ENCODE data around the gene ATG10. TPM values are rescaled to one million over a fixed set of nuclear protein-coding genes. Genes with fewer than 3 reads are reported as not detected.
"Not testable (repeated sequence)": the region's sequence is repeated elsewhere in the genome, so short reads cannot be mapped to it uniquely, and the experiment has no call there.

ATG10 gene
- total RNA-seq, 2 donors from 2014 or later = 6.8 to 8.2 TPM

GRCh38 chr5:82023644-82024043 is 51.8 kb downstream of the ATG10 start:
- Histone ChIP-seq H3K9me3 (no peaks in the 10 kb centered on the region), H3K36me3 (no peaks in the 10 kb centered on the region), H3K4me1 (no peaks in the 10 kb centered on the region), H3K9ac (ENCODE audit: low read depth in 2 of 2, low read length in 2 of 2) (no peak overlapping the region), H3K27ac (no peak overlapping the region), H3K4me3 (no peak overlapping the region), H3K27me3 (no peaks in the 10 kb centered on the region)
- TF ChIP-seq CTCF (IDR thresholded peaks at IDR 0.05) = no peak
- no peak for DNase-seq
- intact Hi-C loops (cut with DNase I) = no loop called here

DNA sequence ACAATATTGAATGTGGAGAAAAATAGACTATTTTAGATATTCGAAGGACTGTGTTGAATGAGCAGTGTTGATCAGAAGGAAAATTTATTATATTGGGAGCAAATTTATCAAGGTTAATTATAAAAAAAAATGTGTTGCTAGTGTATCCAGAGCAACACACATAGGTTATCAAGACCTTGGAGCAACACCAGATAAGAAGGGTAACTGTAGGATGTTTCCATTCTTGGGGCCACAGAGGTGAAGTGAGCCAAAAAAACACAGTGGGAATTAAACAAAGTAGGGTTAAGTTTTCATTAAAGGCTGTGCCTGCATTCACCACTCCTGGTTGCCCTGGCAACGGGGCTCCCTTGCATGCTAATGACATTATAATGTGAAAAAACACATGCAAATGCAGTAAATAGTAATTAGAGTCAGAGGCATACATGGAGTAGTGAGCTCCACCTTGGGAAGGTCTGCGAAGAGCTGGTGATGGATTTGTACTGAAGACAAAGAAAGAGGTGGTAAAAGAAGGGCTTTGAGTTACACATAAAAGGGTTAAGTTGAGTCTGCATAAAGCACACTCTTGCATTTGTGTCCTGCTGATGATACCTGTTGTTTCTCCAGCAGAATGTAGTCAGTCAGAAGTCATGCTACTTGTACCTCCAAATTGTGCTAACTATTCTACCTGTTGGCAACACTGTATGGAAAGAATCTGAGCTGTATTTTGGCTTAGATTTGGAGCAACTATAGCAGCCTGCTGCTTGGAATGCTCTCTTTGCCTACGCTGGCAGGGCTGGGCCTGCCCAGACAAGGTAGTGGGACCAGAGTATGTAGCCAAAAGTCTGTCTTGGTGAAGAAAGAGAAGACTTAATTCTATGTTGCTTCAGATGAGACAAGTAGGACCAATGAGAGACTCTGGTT is 59.6 kb downstream of the ATG10 start:
- H3K27me3 ChIP-seq = no peaks in the 10 kb centered on the region
- no peaks in the 10 kb centered on the region for H3K36me3 ChIP-seq
- no peak overlapping the region for H3K27ac ChIP-seq
- no peak overlapping the region for H3K4me3 ChIP-seq
- DNase-seq = no peak
- H3K4me1 ChIP-seq = no peaks in the 10 kb centered on the region
- intact Hi-C loops (cut with DNase I) = no loop called here
- no peak overlapping the region for H3K9ac ChIP-seq (ENCODE audit: low read depth in 2 of 2, low read length in 2 of 2)
- TF ChIP-seq CTCF (IDR thresholded peaks at IDR 0.05) = no peak
- no peaks in the 10 kb centered on the region for H3K9me3 ChIP-seq

- H3K9me3 ChIP-seq; H3K4me1 ChIP-seq; H3K27me3 ChIP-seq; H3K4me3 ChIP-seq; H3K36me3 ChIP-seq; intact Hi-C loops (cut with DNase I); DNase-seq; H3K27ac ChIP-seq; H3K9ac ChIP-seq (ENCODE audit: low read depth in 2 of 2, low read length in 2 of 2): not testable (repeated sequence)
Measured at GRCh38 chr5:82042894-82043293, 71.1 kb downstream of the ATG10 start.

DNA sequence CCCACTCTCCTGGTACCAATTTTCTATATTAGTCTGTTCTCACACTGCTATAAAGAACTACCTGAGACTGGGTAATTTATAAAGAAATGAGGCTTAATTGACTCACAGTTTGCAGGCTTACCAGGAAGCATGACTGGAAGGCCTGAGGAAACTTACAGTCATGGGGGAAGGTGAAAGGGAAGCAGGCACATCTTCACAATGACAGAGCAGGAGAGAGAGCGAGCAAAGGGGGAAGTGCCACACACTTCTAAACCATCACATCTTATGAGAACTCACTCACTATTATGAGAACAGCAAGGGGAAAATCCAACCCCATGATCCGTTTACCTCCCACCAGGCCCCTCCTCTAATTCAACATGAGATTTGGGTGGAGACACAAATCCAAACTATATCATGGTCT is 72.2 kb downstream of the ATG10 start:
- intact Hi-C loops (cut with DNase I) = no loop called here
- H3K27me3 ChIP-seq = no peaks in the 10 kb centered on the region
- H3K9ac ChIP-seq (ENCODE audit: low read depth in 2 of 2, low read length in 2 of 2) = no peak overlapping the region
- TF ChIP-seq CTCF (IDR thresholded peaks at IDR 0.05) = no peak
- H3K4me1 ChIP-seq = no peaks in the 10 kb centered on the region
- H3K9me3 ChIP-seq = no peaks in the 10 kb centered on the region
- DNase-seq = no peak
- no peak overlapping the region for H3K4me3 ChIP-seq
- H3K27ac ChIP-seq = no peak overlapping the region
- H3K36me3 ChIP-seq = no peaks in the 10 kb centered on the region

- Histone ChIP-seq H3K4me3 (no peak overlapping the region), H3K4me1 (no peaks in the 10 kb centered on the region), H3K9me3 (no peaks in the 10 kb centered on the region), H3K36me3 (no peaks in the 10 kb centered on the region), H3K27me3 (no peaks in the 10 kb centered on the region), H3K9ac (ENCODE audit: low read depth in 2 of 2, low read length in 2 of 2) (no peak overlapping the region), H3K27ac (no peak overlapping the region)
- TF ChIP-seq CTCF (IDR thresholded peaks at IDR 0.05) = no peak
- DNase-seq = no peak
- intact Hi-C loops (cut with DNase I) = no loop called here
Measured at GRCh38 chr5:82045554-82046275, 73.9 kb downstream of the ATG10 start.

- DNase-seq = no peak
- TF ChIP-seq CTCF (IDR thresholded peaks at IDR 0.05) = no peak
- no peaks in the 10 kb centered on the region for H3K36me3 ChIP-seq
- no peaks in the 10 kb centered on the region for H3K4me1 ChIP-seq
- H3K27me3 ChIP-seq = no peaks in the 10 kb centered on the region
- no peak overlapping the region for H3K4me3 ChIP-seq
- intact Hi-C loops (cut with DNase I) = no loop called here
- H3K27ac ChIP-seq = no peak overlapping the region
- H3K9me3 ChIP-seq = no peaks in the 10 kb centered on the region
- H3K9ac ChIP-seq (ENCODE audit: low read depth in 2 of 2, low read length in 2 of 2) = no peak overlapping the region
Measured at GRCh38 chr5:82046276-82046647, 74.4 kb downstream of the ATG10 start.

All from colonic mucosa (tissue), 4 donors.